Endothelial cell of umbilical vein (primary cell): Measurements from ENCODE around the gene GET4. TPM values are rescaled to one million over a fixed set of nuclear protein-coding genes. Genes with fewer than 3 reads are reported as not detected.

Source experiments
- BruUV-seq: library from RNA; stranded (reverse); fragments of 400-500 nt; replicated peaks from 2 replicates; lab custom pipeline; 2021; lab: Mats Ljungman, UMichigan
- CTCF ChIA-PET: fragments of 300-600, 350-600 bp; sonication (Branson Sonifier 250); formaldehyde crosslinking; loops from one replicate; lab custom pipeline; 2021; ENCODE audit warnings: antibody characterized with exemption, inconsistent platforms; lab: Charles Lee
- POLR2A ChIA-PET: fragments of 300-600, 350-600 bp; sonication (Branson Sonifier 250); formaldehyde crosslinking; loops from one replicate; lab custom pipeline; 2021; ENCODE audit warnings: antibody characterized with exemption, inconsistent platforms; lab: Charles Lee
- DNase-seq: peaks from one replicate; pipeline ENCODE4 v3.0.0-alpha.2; 2011; ENCODE audit warnings: low read depth, low spot score
- FAIRE-seq: peaks from 2 replicates; lab custom pipeline; 2011; peaks lifted over from hg19 to GRCh38; lab: Jason Lieb, UNC
- H2AFZ ChIP-seq: 2 replicates; pipeline ENCODE4 v1.6.0; 2012; ENCODE audit warnings: low read depth, low read length, control low read depth, inconsistent platforms
- H3K27ac ChIP-seq: 2 replicates; pipeline ENCODE4 v1.5.1; 2011; ENCODE audit warnings: low read depth, mild to moderate bottlenecking, control low read depth, low read length, moderate library complexity; ENCODE audit not compliant: insufficient read depth
- H3K27me3 ChIP-seq, 2 experiments: 2 replicates each; pipeline versions ENCODE4 v1.6.0 to v1.6.1; 2011; ENCODE audit warnings: low read length in 2 of 2, mixed read lengths in 1 of 2; ENCODE audit not compliant: control insufficient read depth in 2 of 2, insufficient read depth in 2 of 2
- H3K36me3 ChIP-seq, 2 experiments: 2 replicates in 1 of 2; 3 replicates in 1 of 2; pipeline ENCODE4 v1.5.1; 2011; ENCODE audit warnings: low read length in 2 of 2, mild to moderate bottlenecking in 1 of 2, moderate library complexity in 1 of 2; ENCODE audit not compliant: control insufficient read depth in 2 of 2, insufficient read depth in 2 of 2; ENCODE audit errors: extremely low read depth in 1 of 2
- H3K4me1 ChIP-seq: 3 replicates; pipeline ENCODE4 v1.5.1; 2011; ENCODE audit warnings: mild to moderate bottlenecking, low read length; ENCODE audit not compliant: control insufficient read depth, insufficient read depth; ENCODE audit errors: extremely low read depth
- H3K4me2 ChIP-seq: 2 replicates; pipeline ENCODE4 v1.6.1; 2011; ENCODE audit warnings: low read length, control low read depth, mixed read lengths; ENCODE audit not compliant: insufficient read depth
- H3K4me3 ChIP-seq, 3 experiments: fragments of 200-600 bp in 1 of 3; sonication (generic), shearing (Covaris generic) in 1 of 3; replicated peaks in 1 of 3; 2 replicates each; pipeline ENCODE4 v1.5.1; 2011 to 2016; ENCODE audit warnings: control low read depth in 3 of 3, low read length in 3 of 3, mild to moderate bottlenecking in 2 of 3, inconsistent platforms in 1 of 3, low read depth in 1 of 3, moderate library complexity in 1 of 3; ENCODE audit not compliant: insufficient read depth in 1 of 3
- H3K79me2 ChIP-seq: 2 replicates; pipeline ENCODE4 v1.6.0; 2012; ENCODE audit warnings: low read length, inconsistent platforms; ENCODE audit not compliant: control insufficient read depth, insufficient read depth
- H3K9ac ChIP-seq: replicated peaks from 2 replicates; pipeline ENCODE3; 2011; ENCODE audit warnings: low read length, control low read depth; ENCODE audit not compliant: insufficient read depth; ENCODE audit errors: extremely low read depth
- H3K9me1 ChIP-seq: replicated peaks from 3 replicates; pipeline ENCODE4 v1.6.0; 2011; ENCODE audit warnings: mild to moderate bottlenecking, low read length; ENCODE audit not compliant: control insufficient read depth, insufficient read depth; ENCODE audit errors: extremely low read depth
- H3K9me3 ChIP-seq: replicated peaks from 2 replicates; pipeline ENCODE4 v1.5.1; 2012; ENCODE audit warnings: low read length, inconsistent platforms; ENCODE audit not compliant: control insufficient read depth, insufficient read depth
- H4K20me1 ChIP-seq: replicated peaks from 2 replicates; pipeline ENCODE3; 2011; ENCODE audit warnings: mild to moderate bottlenecking, low read length; ENCODE audit not compliant: control insufficient read depth, insufficient read depth; ENCODE audit errors: extremely low read depth
- CTCF ChIP-seq, 2 donors: IDR thresholded peaks; 1 replicate in 1 of 2; 2 replicates in 1 of 2; pipeline ENCODE4 v1.5.1; 2011; ENCODE audit warnings: low read length in 2 of 2, mild to moderate bottlenecking in 2 of 2, moderate library complexity in 2 of 2, control low read depth in 1 of 2, inconsistent platforms in 1 of 2, low read depth in 1 of 2; ENCODE audit not compliant: insufficient read depth in 1 of 2; ENCODE audit errors: extremely low read depth in 1 of 2
- EZH2 ChIP-seq: IDR thresholded peaks from 2 replicates; pipeline ENCODE4 v1.6.1; 2012; ENCODE audit warnings: borderline replicate concordance, low read depth, mild to moderate bottlenecking, moderate library complexity, low read length, inconsistent platforms; ENCODE audit not compliant: severe bottlenecking
- FOS ChIP-seq: IDR thresholded peaks from 2 replicates; pipeline ENCODE4 v1.6.1; 2011; ENCODE audit warnings: mild to moderate bottlenecking, low read length, moderate library complexity, borderline replicate concordance; ENCODE audit not compliant: insufficient read depth
- GATA2 ChIP-seq: IDR thresholded peaks from 2 replicates; pipeline ENCODE4 v1.7.0; 2011; ENCODE audit warnings: low read depth, mild to moderate bottlenecking, moderate library complexity, mixed read lengths, low read length; ENCODE audit not compliant: insufficient read length, insufficient read depth
- JUN ChIP-seq: IDR thresholded peaks from 2 replicates; pipeline ENCODE4 v1.6.1; 2011; ENCODE audit warnings: borderline replicate concordance, low read depth; ENCODE audit not compliant: insufficient read length, insufficient read depth
- POLR2A ChIP-seq: IDR thresholded peaks from 2 replicates; pipeline ENCODE4 v1.6.1; 2012; ENCODE audit warnings: low read depth, mild to moderate bottlenecking, control low read depth, low read length
- POLR2AphosphoS5 ChIP-seq: IDR thresholded peaks from 2 replicates; pipeline ENCODE4 v1.6.1; 2012; ENCODE audit warnings: low read depth, mild to moderate bottlenecking, control low read depth, low read length, moderate library complexity; ENCODE audit not compliant: insufficient read depth
- dilution Hi-C: fragments of 300-500 bp; cut with MboI; formaldehyde crosslinking; loops from one replicate; pipeline ENCODE4 v1.15.0; 2019; ENCODE audit warnings: low sequenced_read_pairs; ENCODE audit not compliant: extremely low pct_ligation_motif_present
- intact Hi-C: fragments of 100-400 bp; cut with micrococcal nuclease; formaldehyde crosslinking; loops from one replicate; pipeline ENCODE4 v1.10.0; 2022
- polyA plus RNA-seq, 4 experiments: library from polyadenylated mRNA; depleted of rRNA in 3 of 4; stranded (reverse) in 3 of 4; unstranded in 1 of 4; fragments of >200 nt; gene quantifications; 2 replicates each; pipeline versions ENCODE4 v1.2.1 to v1.2.3, GENCODE V29; 2011 to 2012; ENCODE audit warnings: missing spikeins in 1 of 4
- total RNA-seq: library from RNA; stranded (reverse); gene quantifications from 2 replicates; pipeline ENCODE4 v1.2.3, GENCODE V29; 2021

Gene GET4
- total and polyA plus RNA-seq, 2 donors (not counting 3 experiments of a cell fraction or from before 2014, with no cell fraction given) = 48.4 to 58.1 TPM

GRCh38 chr7:883055-884021 is 7.0 kb downstream of the GET4 start:
- dilution Hi-C loops (no loop called here), intact Hi-C loops (no loop called here)
- Histone ChIP-seq H3K4me3 (no peak overlapping the region), H3K9me1 (no peaks in the 10 kb centered on the region), H3K27me3 (no peaks in the 10 kb centered on the region), H2AFZ (no peak overlapping the region), H3K9ac (no peak overlapping the region), H3K27ac (no peak overlapping the region), H3K9me3 (no peaks in the 10 kb centered on the region), H4K20me1 (no peaks in the 10 kb centered on the region), H3K4me1 (peaks cover under 1% of the 10 kb centered on the region), H3K79me2 (peaks cover 77% of the 10 kb centered on the region), H3K36me3 (peaks cover 3 to 23% of the 10 kb centered on the region in 2 experiments), H3K4me2 (no peak overlapping the region)
- no peak for TF ChIP-seq POLR2A
- TF ChIP-seq FOS = no peak
- TF ChIP-seq POLR2AphosphoS5 = no peak
- no peak for TF ChIP-seq GATA2
- no peak for FAIRE-seq
- no peak for DNase-seq
- POLR2A ChIA-PET = no interaction called here
- CTCF ChIA-PET = no interaction called here
- BruUV-seq = no TSS peak

DNA sequence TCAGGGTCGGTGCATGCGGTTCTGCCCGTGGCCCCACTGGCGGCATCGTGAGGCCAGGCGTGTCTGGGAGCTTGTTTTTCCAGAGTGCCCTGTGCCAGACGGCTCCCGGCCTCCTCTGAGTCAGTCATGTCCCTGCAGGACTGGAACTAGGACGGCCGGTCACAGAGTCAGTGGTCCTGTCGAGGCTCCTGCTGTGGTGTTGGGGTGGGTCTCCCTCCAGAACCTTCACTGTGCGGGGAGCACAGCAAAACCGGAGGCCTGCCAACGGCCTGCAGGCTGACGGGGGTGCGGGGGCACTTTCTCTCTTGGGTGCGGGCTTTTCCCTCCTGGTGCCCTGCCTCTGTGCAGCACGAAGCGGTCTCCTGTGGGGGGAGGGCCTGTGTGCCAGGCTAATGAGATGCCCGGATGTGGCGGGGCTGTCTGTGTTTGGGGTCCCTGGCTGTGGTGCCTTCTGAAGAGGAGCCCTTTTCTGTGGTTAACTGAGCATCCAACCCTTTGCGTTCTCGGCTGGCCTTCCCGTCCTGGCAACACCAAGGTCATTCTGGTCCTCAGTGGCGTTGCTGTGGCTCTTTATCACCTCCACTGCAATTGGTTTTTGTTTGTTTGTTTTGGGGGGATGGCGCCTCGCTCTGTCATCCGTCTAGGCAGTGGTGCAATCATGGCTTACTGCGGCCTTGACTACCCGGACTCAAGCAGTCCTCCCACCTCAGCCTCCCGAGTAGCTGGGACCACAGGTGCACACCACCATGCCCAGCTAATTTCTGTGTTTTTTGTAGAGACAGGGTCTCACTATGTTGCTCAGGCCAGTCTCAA is 8.0 kb downstream of the GET4 start:
- Histone ChIP-seq H4K20me1 (no peaks in the 10 kb centered on the region), H3K4me2 (no peak overlapping the region), H3K4me3 (no peak overlapping the region), H3K79me2 (peaks cover 67% of the 10 kb centered on the region), H3K36me3 (peaks cover 3 to 30% of the 10 kb centered on the region in 2 experiments), H3K27ac (no peak overlapping the region), H3K9me3 (no peaks in the 10 kb centered on the region), H3K9ac (no peak overlapping the region), H3K9me1 (no peaks in the 10 kb centered on the region), H3K27me3 (no peaks in the 10 kb centered on the region), H3K4me1 (no peaks in the 10 kb centered on the region), H2AFZ (no peak overlapping the region)
- dilution Hi-C loops (no loop called here), intact Hi-C loops (no loop called here)
- CTCF ChIA-PET = no interaction called here
- DNase-seq (no peak), FAIRE-seq (no peak)
- POLR2A ChIA-PET = no interaction called here
- TF ChIP-seq EZH2 (no peak), CTCF (IDR thresholded peaks at IDR 0.05; ENCODE audit: extremely low read depth in 1 of 2, insufficient read depth in 1 of 2, low read depth in 1 of 2, low read length in 2 of 2) (no peak), JUN (no peak), FOS (no peak)
- no TSS peak for BruUV-seq
